ENCODE measurements around the gene ADAMTS17.

The ADAMTS17 gene

DNA sequence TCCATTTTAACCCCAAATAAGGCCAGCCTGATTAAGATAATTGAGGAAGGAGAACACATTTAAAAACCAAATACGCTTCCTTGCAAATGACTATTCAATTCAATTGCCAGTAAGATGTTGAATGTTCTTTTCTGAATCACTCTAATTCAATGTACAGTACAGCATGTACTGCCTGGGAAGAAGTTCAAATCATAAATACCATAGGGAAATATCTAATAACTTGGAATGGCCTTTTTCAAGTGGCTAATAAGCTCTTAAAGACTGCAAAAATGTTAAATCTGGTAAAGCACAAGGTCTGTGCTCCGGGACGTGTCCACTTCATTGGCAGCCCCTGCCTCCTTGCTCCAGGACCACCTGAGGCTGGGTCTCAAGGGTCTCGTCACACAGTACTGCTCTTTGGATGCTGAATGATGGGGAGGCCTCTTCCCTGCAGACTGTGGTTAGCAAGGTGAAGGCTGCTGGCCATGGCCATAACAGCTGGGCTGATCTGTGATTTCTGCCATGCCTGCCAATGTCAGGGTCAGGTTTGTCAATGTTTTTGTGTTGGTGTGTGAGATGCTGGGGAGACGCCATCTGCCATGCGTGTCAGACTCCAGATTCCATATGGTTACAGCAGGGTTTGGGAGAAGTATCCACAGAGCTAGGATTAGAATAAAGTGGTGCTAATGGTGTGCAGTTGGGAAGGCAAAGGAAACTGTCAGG is 300.5 kb downstream of the ADAMTS17 start:
- TF ChIP-seq, protein P1, sequence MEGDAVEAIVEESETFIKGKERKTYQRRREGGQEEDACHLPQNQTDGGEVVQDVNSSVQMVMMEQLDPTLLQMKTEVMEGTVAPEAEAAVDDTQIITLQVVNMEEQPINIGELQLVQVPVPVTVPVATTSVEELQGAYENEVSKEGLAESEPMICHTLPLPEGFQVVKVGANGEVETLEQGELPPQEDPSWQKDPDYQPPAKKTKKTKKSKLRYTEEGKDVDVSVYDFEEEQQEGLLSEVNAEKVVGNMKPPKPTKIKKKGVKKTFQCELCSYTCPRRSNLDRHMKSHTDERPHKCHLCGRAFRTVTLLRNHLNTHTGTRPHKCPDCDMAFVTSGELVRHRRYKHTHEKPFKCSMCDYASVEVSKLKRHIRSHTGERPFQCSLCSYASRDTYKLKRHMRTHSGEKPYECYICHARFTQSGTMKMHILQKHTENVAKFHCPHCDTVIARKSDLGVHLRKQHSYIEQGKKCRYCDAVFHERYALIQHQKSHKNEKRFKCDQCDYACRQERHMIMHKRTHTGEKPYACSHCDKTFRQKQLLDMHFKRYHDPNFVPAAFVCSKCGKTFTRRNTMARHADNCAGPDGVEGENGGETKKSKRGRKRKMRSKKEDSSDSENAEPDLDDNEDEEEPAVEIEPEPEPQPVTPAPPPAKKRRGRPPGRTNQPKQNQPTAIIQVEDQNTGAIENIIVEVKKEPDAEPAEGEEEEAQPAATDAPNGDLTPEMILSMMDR (IDR thresholded peaks at IDR 0.05) = no peak

DNA sequence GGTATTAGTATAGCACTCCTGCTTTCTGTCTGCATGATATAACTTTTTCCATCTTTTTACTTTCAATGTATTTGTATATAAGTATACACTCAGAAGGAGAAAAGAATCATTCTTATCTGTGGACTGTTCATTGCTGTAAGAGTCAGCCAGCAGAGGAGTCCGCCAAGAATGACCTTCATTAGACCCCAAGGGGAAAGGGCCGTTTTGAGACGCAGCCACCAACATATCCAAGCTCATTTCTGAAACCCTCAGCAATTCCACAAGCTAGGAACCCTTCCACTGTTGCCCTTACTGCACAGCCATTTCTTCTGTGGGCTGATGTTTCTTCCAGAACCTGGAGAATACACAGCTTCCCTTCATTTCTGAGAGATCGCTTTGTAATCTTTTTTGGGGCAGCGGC is 301.8 kb downstream of the ADAMTS17 start:
- TF ChIP-seq, protein P1 (IDR thresholded peaks at IDR 0.05) = no peak

DNA sequence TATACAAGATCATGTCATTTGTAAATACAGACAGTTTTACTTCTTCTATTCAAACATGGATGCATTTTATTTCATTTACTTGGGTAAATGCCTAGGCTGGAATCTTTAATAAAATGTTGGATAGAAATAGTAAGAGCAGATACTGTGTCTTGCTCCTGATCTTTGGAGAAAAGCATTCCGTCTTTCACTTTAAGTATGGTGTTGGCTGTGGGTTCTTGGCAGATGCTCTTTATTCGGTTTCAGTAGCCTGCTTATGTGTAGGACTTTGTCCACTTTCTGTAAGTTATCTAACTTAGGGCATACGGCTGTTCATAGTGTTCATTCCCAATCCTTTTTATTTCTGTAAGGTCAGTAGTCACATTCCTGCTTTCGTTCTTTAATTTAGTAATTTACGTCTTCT is 303.0 kb downstream of the ADAMTS17 start:
- TF ChIP-seq, protein P1 (IDR thresholded peaks at IDR 0.05) = no peak

DNA sequence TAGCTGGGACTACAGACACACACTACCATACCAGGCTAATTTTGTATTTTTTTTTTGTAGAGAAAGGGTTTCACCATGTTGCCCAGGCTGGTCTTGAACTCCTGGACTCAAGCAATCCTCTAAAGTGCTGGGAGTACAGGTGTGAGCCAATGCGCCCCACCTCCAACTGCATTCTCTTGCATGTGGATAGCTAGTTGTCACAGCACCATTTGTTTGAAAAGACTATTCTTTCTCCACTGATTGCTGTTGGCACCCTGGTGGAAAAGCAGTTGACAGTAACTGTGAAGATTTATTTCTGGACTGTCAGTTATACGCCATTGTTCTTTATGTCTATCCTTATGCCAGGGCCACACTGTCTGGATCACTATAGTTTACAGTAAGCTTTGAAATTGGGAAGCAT is 303.9 kb downstream of the ADAMTS17 start:
- TF ChIP-seq, protein P1 (IDR thresholded peaks at IDR 0.05) = no peak

DNA sequence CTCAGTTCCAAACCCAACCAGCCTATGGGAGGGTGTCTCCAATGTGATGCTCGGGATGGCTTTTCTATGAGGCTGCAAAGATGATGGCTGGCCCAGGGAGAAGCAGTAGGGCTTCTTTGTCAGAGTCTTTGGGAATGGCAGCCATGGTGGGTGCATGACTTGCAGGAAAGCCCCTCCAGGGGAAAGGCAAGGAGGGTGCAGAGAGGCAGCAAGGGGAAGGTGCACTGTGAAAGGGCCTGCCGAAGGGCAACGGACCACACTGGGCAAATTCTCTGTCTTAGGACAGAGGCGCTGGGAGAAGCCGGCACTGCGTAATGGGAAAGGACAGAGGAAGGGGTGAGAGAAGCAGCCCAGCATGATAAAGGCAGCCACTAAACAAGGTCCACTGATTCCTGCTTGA is 305.8 kb downstream of the ADAMTS17 start:
- TF ChIP-seq, protein P1 (IDR thresholded peaks at IDR 0.05) = no peak

DNA sequence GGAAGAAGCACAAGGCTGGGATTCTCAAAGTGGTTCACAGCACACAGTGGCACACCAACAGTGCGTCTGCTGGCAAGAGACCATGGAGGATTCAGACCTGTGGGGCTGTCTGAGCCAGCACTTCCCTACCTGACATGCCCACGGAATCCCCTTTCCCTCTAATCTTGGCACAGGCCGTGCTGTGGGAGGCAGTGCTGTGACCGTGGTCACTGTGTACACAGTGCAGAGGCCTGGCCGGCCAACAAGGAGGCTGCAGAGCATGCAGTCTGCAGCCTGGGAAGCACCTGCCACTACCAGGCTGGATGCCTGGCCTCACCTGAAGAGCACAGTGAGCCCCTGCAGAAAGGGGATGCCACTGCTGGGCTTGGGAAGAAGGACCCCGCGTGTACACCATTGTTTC is 307.6 kb downstream of the ADAMTS17 start:
- TF ChIP-seq, protein P1 (IDR thresholded peaks at IDR 0.05) = no peak

DNA sequence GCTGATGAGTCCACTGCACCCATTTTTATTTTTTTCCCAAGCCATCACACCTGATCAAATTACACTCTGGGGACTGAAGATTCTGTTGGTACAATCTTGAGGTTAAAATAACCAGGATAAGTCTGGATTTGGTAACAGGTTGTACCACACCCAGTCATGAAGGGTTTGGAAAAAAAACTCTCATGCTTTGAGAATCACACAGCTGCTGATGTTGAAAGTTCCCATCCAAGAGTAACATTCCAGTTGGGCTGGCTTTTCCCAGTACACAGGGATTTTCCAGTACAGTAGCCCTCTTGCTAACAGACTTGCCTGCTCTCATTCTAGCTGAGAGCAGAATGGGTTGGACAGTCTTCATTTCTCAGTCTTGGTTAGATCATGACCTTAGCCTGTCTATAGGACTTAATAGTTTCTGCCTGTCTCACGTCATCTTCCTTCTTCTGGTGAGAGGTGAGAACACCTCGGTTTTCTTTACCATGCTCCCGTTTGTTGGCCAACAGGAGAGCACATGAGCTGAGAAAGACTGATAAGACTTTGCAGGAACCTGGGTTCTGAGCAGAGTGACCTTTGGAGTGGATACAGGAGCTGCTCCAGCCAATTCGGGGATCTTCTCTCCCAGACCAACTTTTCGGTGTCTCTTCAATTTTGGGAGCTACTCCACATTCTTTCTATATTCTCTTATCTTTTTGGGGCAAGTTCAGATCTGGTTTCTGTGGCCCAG is 308.5 kb downstream of the ADAMTS17 start:
- TF ChIP-seq, protein P1 (IDR thresholded peaks at IDR 0.05) = no peak

Measured in LNCAP (cell line).